ENCODE results near the gene HDLBP. TPM values are rescaled to one million over a fixed set of nuclear protein-coding genes. Genes with fewer than 3 reads are reported as not detected.

HDLBP gene
- total and polyA plus RNA-seq, 10 donors, result 46.1 to 333 (median 244) TPM

DNA sequence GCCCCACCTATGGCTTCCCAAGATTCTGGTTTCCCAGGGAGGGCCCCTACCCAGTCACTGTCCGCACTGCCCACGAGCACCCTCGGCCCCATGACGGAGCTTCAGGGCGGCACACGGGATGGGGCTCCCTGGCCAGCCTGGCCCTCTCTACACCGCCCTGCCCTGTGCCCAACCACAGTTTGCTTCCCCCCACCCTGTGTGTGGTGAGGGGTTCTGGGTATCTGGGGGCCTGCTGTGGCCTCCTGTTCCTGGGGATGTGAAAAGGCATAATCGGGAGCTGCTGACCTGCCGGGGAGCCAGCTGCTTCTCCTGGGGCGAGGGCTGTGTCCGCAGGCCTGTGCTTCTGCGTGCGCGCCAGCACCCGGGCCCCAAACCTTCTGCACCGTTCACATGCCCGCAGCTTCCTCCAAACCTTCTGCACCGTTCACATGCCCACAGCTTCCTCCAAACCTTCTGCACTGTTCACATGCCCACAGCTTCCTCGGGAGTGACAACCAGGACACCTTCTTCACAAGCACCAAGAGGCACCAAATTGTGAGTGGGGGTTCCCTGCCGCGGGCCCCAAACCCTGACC, 114.6 kb downstream of the HDLBP start:
- 32 to 72% (median 45%) methylated on average over 15 to 21 of the region's 21 CpGs for WGBS, 5 donors
- DNase-seq, result no peak
- TF ChIP-seq POLR2AphosphoS5 (IDR thresholded peaks at IDR 0.05) (no peak), POLR2A (IDR thresholded peaks at IDR 0.05) (no peak)
- TF ChIP-seq, protein P1, sequence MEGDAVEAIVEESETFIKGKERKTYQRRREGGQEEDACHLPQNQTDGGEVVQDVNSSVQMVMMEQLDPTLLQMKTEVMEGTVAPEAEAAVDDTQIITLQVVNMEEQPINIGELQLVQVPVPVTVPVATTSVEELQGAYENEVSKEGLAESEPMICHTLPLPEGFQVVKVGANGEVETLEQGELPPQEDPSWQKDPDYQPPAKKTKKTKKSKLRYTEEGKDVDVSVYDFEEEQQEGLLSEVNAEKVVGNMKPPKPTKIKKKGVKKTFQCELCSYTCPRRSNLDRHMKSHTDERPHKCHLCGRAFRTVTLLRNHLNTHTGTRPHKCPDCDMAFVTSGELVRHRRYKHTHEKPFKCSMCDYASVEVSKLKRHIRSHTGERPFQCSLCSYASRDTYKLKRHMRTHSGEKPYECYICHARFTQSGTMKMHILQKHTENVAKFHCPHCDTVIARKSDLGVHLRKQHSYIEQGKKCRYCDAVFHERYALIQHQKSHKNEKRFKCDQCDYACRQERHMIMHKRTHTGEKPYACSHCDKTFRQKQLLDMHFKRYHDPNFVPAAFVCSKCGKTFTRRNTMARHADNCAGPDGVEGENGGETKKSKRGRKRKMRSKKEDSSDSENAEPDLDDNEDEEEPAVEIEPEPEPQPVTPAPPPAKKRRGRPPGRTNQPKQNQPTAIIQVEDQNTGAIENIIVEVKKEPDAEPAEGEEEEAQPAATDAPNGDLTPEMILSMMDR (IDR thresholded peaks at IDR 0.05 in 8 of 11, conservative IDR thresholded peaks at IDR 0.05 in 3 of 11), result no peak
- no peak overlapping the region for H3K27ac ChIP-seq
- intact Hi-C loops (cut with DNase I; ENCODE audit: low total_unique reads), result no loop called here
- no peaks in the 10 kb centered on the region for H3K9me3 ChIP-seq
- no peaks in the 10 kb centered on the region for H3K27me3 ChIP-seq (replicated peaks in 1 of 7)
- H3K4me3 ChIP-seq, result no peak overlapping the region
- no peaks in the 10 kb centered on the region for H3K36me3 ChIP-seq
- H3K4me1 ChIP-seq, result no peaks in the 10 kb centered on the region

DNA sequence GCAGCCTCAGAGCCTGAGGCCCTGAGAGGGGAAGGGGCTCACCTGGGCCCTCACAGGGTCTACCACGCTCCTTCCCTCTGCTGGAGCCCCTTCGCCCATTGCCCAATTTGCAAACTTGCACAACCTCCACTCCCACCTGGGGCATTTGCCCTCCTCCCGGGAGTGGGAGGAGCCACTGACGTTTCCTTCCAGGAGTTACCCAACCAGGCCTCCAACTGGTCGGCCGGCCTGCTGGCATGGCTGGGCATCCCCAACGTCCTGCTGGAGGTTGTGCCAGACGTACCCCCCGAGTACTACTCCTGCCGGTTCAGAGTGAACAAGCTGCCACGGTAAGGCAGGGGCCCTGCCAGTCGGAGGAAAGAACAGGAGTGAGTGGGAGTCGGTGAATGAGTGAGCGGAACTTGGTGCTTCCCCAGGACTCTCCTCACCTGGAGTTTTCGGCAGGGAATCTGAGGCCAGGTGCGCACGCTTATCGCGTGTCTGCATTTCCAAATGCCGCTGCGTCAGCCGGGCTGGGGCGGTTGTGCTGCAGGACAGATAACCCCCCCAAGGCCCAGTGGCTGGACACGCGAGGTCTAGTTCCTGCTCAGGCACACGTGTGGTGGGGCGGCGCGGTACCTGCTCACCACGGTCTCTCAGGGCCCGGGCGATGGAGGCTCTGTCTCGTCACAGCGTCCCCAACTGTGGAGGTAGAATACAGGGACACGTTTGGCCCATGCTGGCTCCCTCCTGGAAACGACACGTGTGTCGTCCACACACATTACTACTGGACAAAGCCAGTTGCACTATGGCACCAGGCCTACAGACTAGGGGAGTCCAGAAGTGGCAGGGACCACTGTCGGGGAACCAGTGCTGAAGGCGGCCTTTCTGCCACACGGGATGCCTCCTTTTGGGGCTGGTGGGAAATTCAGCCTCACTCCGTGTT, 115.3 kb downstream of the HDLBP start:
- TF ChIP-seq, protein P1 (IDR thresholded peaks at IDR 0.05 in 8 of 11, conservative IDR thresholded peaks at IDR 0.05 in 3 of 11), result no peak
- TF ChIP-seq POLR2A (IDR thresholded peaks at IDR 0.05) (no peak), POLR2AphosphoS5 (IDR thresholded peaks at IDR 0.05) (no peak)
- Histone ChIP-seq H3K4me1 (no peaks in the 10 kb centered on the region), H3K27me3 (replicated peaks in 1 of 7) (no peaks in the 10 kb centered on the region), H3K27ac (no peak overlapping the region), H3K9me3 (no peaks in the 10 kb centered on the region), H3K36me3 (no peaks in the 10 kb centered on the region), H3K4me3 (no peak overlapping the region)
- WGBS, 5 donors, result 72 to 88% (median 80%) methylated on average over 38 to 42 of the region's 42 CpGs
- no peak for DNase-seq
- intact Hi-C loops (cut with DNase I; ENCODE audit: low total_unique reads), result no loop called here

DNA sequence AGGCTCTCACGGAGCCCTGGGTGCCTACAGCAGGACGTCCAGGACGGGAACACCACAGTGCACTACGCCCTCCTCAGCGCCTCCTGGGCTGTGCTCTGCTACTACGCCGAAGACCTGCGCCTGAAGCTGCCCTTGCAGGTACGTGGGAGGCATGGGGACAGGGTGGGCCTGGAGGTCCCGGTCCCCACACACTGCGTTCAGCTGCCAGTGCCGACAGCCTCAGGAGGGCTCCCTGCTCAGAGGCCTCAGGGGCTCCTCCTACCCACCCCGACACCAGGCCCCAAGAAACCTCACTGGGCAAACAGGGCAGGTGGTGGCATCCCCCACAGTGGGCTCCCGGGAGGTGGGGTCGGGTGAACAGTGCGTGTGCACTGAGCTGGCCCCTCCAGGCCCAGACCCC, 116.2 kb downstream of the HDLBP start:
- Histone ChIP-seq H3K9me3 (no peaks in the 10 kb centered on the region), H3K4me3 (no peak overlapping the region), H3K27ac (no peak overlapping the region), H3K36me3 (no peaks in the 10 kb centered on the region), H3K27me3 (replicated peaks in 1 of 7) (no peaks in the 10 kb centered on the region), H3K4me1 (no peaks in the 10 kb centered on the region)
- 87 to 95% (median 88%) methylated on average over 10 to 16 of the region's 16 CpGs for WGBS, 5 donors
- intact Hi-C loops (cut with DNase I; ENCODE audit: low total_unique reads), result no loop called here
- TF ChIP-seq POLR2A (IDR thresholded peaks at IDR 0.05), result no peak
- TF ChIP-seq POLR2AphosphoS5 (IDR thresholded peaks at IDR 0.05), result no peak
- TF ChIP-seq, protein P1 (IDR thresholded peaks at IDR 0.05 in 8 of 11, conservative IDR thresholded peaks at IDR 0.05 in 3 of 11), result no peak
- DNase-seq, result no peak

Data from spleen (tissue), 11 donors.